ENCODE measurements around the gene FADS1. TPM values are rescaled to one million over a fixed set of nuclear protein-coding genes. Genes with fewer than 3 reads are reported as not detected.

The FADS1 gene
- total RNA-seq, 6 donors from 2014 or later: 38.8 to 63.7 (median 53.2) TPM

GRCh38 chr11:61817471-61818202 is 834 bp upstream of the FADS1 start:
- 58 to 71% methylated on average over 6 of the region's 6 CpGs for WGBS, 2 donors
- DNase-seq: no peak

GRCh38 chr11:61815790-61816735 is 740 bp downstream of the FADS1 start:
- Histone ChIP-seq H3K4me3 (peak overlapping the region; percentile 53 to 84 (median 72)), H3K9me3 (no peaks in the 10 kb centered on the region), H3K27ac (peak overlapping the region; percentile 97 to 99 (median 98)), H3K27me3 (no peaks in the 10 kb centered on the region), H3K36me3 (peaks cover 2 to 19% (median 16%) of the 10 kb centered on the region in 4 donors), H3K4me1 (peaks cover 5 to 27% (median 10%) of the 10 kb centered on the region in 4 donors)
- WGBS, 2 donors: 1% methylated on average over 34 to 55 of the region's 69 CpGs
- peak; percentile 68 to 91 for DNase-seq
- TF ChIP-seq POLR2AphosphoS5 (IDR thresholded peaks at IDR 0.05) (peak; percentile 10 to 34), EP300 (IDR thresholded peaks at IDR 0.05) (no peak)
- ATAC-seq (ENCODE audit: low FRiP score in 2 of 2): peak; percentile 59 to 79

More at GRCh38 chr11:61817471-61818202, 834 bp upstream of the FADS1 start:
- Histone ChIP-seq H3K4me3 (peak overlapping the region in 3 of 4 donors; percentile 72 to 84 (median 73)), H3K27me3 (no peaks in the 10 kb centered on the region), H3K36me3 (peaks cover 0 to 4% (median 2%) of the 10 kb centered on the region in 4 donors), H3K9me3 (no peaks in the 10 kb centered on the region), H3K27ac (peak overlapping the region; percentile 97 to 99 (median 98)), H3K4me1 (peaks cover 5 to 27% (median 10%) of the 10 kb centered on the region in 4 donors)
- ATAC-seq (ENCODE audit: low FRiP score in 2 of 2): no peak
- TF ChIP-seq EP300 (IDR thresholded peaks at IDR 0.05) (no peak), POLR2AphosphoS5 (IDR thresholded peaks at IDR 0.05) (no peak), POLR2A (IDR thresholded peaks at IDR 0.05) (no peak), CTCF (IDR thresholded peaks at IDR 0.05) (no peak)

- TF ChIP-seq POLR2AphosphoS5 (IDR thresholded peaks at IDR 0.05) (peak; percentile 98 to 99), EP300 (IDR thresholded peaks at IDR 0.05) (peak in 1 of 4 donors; percentile 47), CTCF (IDR thresholded peaks at IDR 0.05) (peak in 1 of 6 experiments; percentile 35), POLR2A (IDR thresholded peaks at IDR 0.05) (peak in 3 of 4 donors; percentile 91 to 99 (median 93))
- no peaks in the 10 kb centered on the region for H3K27me3 ChIP-seq
- WGBS, 2 donors: 1 to 2% methylated on average over 8 to 38 of the region's 66 CpGs
- no peaks in the 10 kb centered on the region for H3K9me3 ChIP-seq
- DNase-seq (peak; percentile 98), ATAC-seq (ENCODE audit: low FRiP score in 2 of 2) (peak; percentile 97)
- H3K4me1 ChIP-seq: peaks cover 5 to 27% (median 10%) of the 10 kb centered on the region in 4 donors
- peak overlapping the region; percentile 53 to 84 (median 72) for H3K4me3 ChIP-seq
- H3K27ac ChIP-seq: peak overlapping the region; percentile 97 to 99 (median 98)
- peaks cover 3 to 28% (median 22%) of the 10 kb centered on the region in 4 donors for H3K36me3 ChIP-seq
Measured at GRCh38 chr11:61814958-61815789, 1.6 kb downstream of the FADS1 start.

GRCh38 chr11:61814247-61814957 is 2.4 kb downstream of the FADS1 start:
- ATAC-seq (ENCODE audit: low FRiP score in 2 of 2) (no peak), DNase-seq (peak in 1 of 2 donors; percentile 42)
- peaks cover 5 to 27% (median 10%) of the 10 kb centered on the region in 4 donors for H3K4me1 ChIP-seq
- peaks cover 7 to 36% (median 28%) of the 10 kb centered on the region in 4 donors for H3K36me3 ChIP-seq
- H3K27ac ChIP-seq: peak overlapping the region; percentile 97 to 99 (median 98)
- H3K4me3 ChIP-seq: peak overlapping the region in 3 of 4 donors; percentile 72 to 84 (median 73)
- WGBS, 2 donors: 70 to 75% methylated on average over 16 of the region's 16 CpGs
- H3K27me3 ChIP-seq: no peaks in the 10 kb centered on the region
- H3K9me3 ChIP-seq: no peaks in the 10 kb centered on the region
- TF ChIP-seq EP300 (IDR thresholded peaks at IDR 0.05) (no peak), POLR2A (IDR thresholded peaks at IDR 0.05) (peak in 1 of 4 donors; percentile 15)
